Suprapubic skin (tissue), 4 donors: ENCODE results near the gene SGCD.

ENCODE experiments used
- EP300 ChIP-seq: sonication (generic); formaldehyde crosslinking; IDR thresholded peaks from one replicate; pipeline ENCODE4 v1.6.1; 2017; ENCODE audit warnings: antibody characterized with exemption
- POLR2AphosphoS5 ChIP-seq, 3 donors: sonication (generic); formaldehyde crosslinking; IDR thresholded peaks; one replicate each; pipeline ENCODE4 v1.6.1; 2017; ENCODE audit warnings: antibody characterized with exemption in 3 of 3
- TF ChIP-seq, protein P1 (sequence below), 2 donors: fragments of 200-600 bp in 1 of 2; fragments of 450-650 bp in 1 of 2; sonication (generic) in 1 of 2; IDR thresholded peaks; one replicate each; pipeline ENCODE4 v1.5.1; 2016 to 2019; ENCODE audit warnings: antibody characterized with exemption in 2 of 2, mild to moderate bottlenecking in 1 of 2, moderate library complexity in 1 of 2

DNA sequence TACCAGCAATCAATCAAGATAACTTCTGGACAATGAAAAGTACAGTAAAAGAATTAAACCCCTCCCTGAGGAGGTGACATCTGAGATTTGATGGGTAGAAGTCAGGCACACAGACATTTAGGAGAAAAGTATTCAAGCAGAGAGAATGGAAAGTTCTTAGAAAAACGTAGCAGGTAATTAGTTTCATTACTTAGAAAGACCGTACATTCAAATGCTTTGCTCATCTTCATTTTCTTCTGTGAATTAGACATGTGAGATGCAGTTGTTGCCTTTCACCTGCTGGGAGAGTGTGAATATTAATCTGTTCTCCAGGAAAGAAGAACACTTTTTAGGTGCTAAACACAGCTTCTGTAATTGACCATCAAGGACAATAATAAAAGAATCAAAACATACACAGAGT, 451.8 kb downstream of the SGCD start:
- TF ChIP-seq, protein P1, sequence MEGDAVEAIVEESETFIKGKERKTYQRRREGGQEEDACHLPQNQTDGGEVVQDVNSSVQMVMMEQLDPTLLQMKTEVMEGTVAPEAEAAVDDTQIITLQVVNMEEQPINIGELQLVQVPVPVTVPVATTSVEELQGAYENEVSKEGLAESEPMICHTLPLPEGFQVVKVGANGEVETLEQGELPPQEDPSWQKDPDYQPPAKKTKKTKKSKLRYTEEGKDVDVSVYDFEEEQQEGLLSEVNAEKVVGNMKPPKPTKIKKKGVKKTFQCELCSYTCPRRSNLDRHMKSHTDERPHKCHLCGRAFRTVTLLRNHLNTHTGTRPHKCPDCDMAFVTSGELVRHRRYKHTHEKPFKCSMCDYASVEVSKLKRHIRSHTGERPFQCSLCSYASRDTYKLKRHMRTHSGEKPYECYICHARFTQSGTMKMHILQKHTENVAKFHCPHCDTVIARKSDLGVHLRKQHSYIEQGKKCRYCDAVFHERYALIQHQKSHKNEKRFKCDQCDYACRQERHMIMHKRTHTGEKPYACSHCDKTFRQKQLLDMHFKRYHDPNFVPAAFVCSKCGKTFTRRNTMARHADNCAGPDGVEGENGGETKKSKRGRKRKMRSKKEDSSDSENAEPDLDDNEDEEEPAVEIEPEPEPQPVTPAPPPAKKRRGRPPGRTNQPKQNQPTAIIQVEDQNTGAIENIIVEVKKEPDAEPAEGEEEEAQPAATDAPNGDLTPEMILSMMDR (IDR thresholded peaks at IDR 0.05) = no peak
- TF ChIP-seq POLR2AphosphoS5 (IDR thresholded peaks at IDR 0.05) = no peak
- TF ChIP-seq EP300 = no peak
